HEK293 (cell line): Measurements from ENCODE around the gene ZNF652.

Experiments used
- ZNF133 ChIP-seq: fragments of 450-650 bp; formaldehyde crosslinking; IDR thresholded peaks from 2 replicates; pipeline ENCODE4 v1.5.1; 2016; ENCODE audit warnings: missing biosample characterization, missing genetic modification characterization
- ZNF785 ChIP-seq: fragments of 450-650 bp; formaldehyde crosslinking; IDR thresholded peaks from 2 replicates; pipeline ENCODE4 v1.5.1; 2016; ENCODE audit warnings: missing biosample characterization, missing genetic modification characterization
- ZNF830 ChIP-seq: fragments of 450-650 bp; IDR thresholded peaks from 2 replicates; pipeline ENCODE4 v1.5.0; 2018; ENCODE audit warnings: missing biosample characterization, missing genetic modification characterization, low read depth, mild to moderate bottlenecking, moderate library complexity

- TF ChIP-seq ZNF830 (tag by site-specific recombination) (no peak), ZNF785 (no peak), ZNF133 (no peak)
Observed at GRCh38 chr17:49280061-49280460, 82.0 kb downstream of the ZNF652 start.
